Endothelial cell of umbilical vein (primary cell): ENCODE measurements around the gene PSMG2. TPM values are rescaled to one million over a fixed set of nuclear protein-coding genes. Genes with fewer than 3 reads are reported as not detected.

Experiments used
- BruUV-seq: library from RNA; stranded (reverse); fragments of 400-500 nt; replicated peaks from 2 replicates; lab custom pipeline; 2021; lab: Mats Ljungman, UMichigan
- CTCF ChIA-PET: fragments of 300-600, 350-600 bp; sonication (Branson Sonifier 250); formaldehyde crosslinking; loops from one replicate; lab custom pipeline; 2021; ENCODE audit warnings: antibody characterized with exemption, inconsistent platforms; lab: Charles Lee
- POLR2A ChIA-PET: fragments of 300-600, 350-600 bp; sonication (Branson Sonifier 250); formaldehyde crosslinking; loops from one replicate; lab custom pipeline; 2021; ENCODE audit warnings: antibody characterized with exemption, inconsistent platforms; lab: Charles Lee
- DNase-seq: peaks from one replicate; pipeline ENCODE4 v3.0.0-alpha.2; 2011; ENCODE audit warnings: low read depth, low spot score
- FAIRE-seq: peaks from 2 replicates; lab custom pipeline; 2011; peaks lifted over from hg19 to GRCh38; lab: Jason Lieb, UNC
- H2AFZ ChIP-seq: 2 replicates; pipeline ENCODE4 v1.6.0; 2012; ENCODE audit warnings: low read depth, low read length, control low read depth, inconsistent platforms
- H3K27ac ChIP-seq: 2 replicates; pipeline ENCODE4 v1.5.1; 2011; ENCODE audit warnings: low read depth, mild to moderate bottlenecking, control low read depth, low read length, moderate library complexity; ENCODE audit not compliant: insufficient read depth
- H3K27me3 ChIP-seq, 2 experiments: 2 replicates each; pipeline versions ENCODE4 v1.6.0 to v1.6.1; 2011; ENCODE audit warnings: low read length in 2 of 2, mixed read lengths in 1 of 2; ENCODE audit not compliant: control insufficient read depth in 2 of 2, insufficient read depth in 2 of 2
- H3K36me3 ChIP-seq, 2 experiments: 2 replicates in 1 of 2; 3 replicates in 1 of 2; pipeline ENCODE4 v1.5.1; 2011; ENCODE audit warnings: low read length in 2 of 2, mild to moderate bottlenecking in 1 of 2, moderate library complexity in 1 of 2; ENCODE audit not compliant: control insufficient read depth in 2 of 2, insufficient read depth in 2 of 2; ENCODE audit errors: extremely low read depth in 1 of 2
- H3K4me1 ChIP-seq: 3 replicates; pipeline ENCODE4 v1.5.1; 2011; ENCODE audit warnings: mild to moderate bottlenecking, low read length; ENCODE audit not compliant: control insufficient read depth, insufficient read depth; ENCODE audit errors: extremely low read depth
- H3K4me2 ChIP-seq: 2 replicates; pipeline ENCODE4 v1.6.1; 2011; ENCODE audit warnings: low read length, control low read depth, mixed read lengths; ENCODE audit not compliant: insufficient read depth
- H3K4me3 ChIP-seq, 3 experiments: fragments of 200-600 bp in 1 of 3; sonication (generic), shearing (Covaris generic) in 1 of 3; replicated peaks in 1 of 3; 2 replicates each; pipeline ENCODE4 v1.5.1; 2011 to 2016; ENCODE audit warnings: control low read depth in 3 of 3, low read length in 3 of 3, mild to moderate bottlenecking in 2 of 3, inconsistent platforms in 1 of 3, low read depth in 1 of 3, moderate library complexity in 1 of 3; ENCODE audit not compliant: insufficient read depth in 1 of 3
- H3K79me2 ChIP-seq: 2 replicates; pipeline ENCODE4 v1.6.0; 2012; ENCODE audit warnings: low read length, inconsistent platforms; ENCODE audit not compliant: control insufficient read depth, insufficient read depth
- H3K9ac ChIP-seq: replicated peaks from 2 replicates; pipeline ENCODE3; 2011; ENCODE audit warnings: low read length, control low read depth; ENCODE audit not compliant: insufficient read depth; ENCODE audit errors: extremely low read depth
- H3K9me1 ChIP-seq: replicated peaks from 3 replicates; pipeline ENCODE4 v1.6.0; 2011; ENCODE audit warnings: mild to moderate bottlenecking, low read length; ENCODE audit not compliant: control insufficient read depth, insufficient read depth; ENCODE audit errors: extremely low read depth
- H3K9me3 ChIP-seq: replicated peaks from 2 replicates; pipeline ENCODE4 v1.5.1; 2012; ENCODE audit warnings: low read length, inconsistent platforms; ENCODE audit not compliant: control insufficient read depth, insufficient read depth
- H4K20me1 ChIP-seq: replicated peaks from 2 replicates; pipeline ENCODE3; 2011; ENCODE audit warnings: mild to moderate bottlenecking, low read length; ENCODE audit not compliant: control insufficient read depth, insufficient read depth; ENCODE audit errors: extremely low read depth
- EZH2 ChIP-seq: IDR thresholded peaks from 2 replicates; pipeline ENCODE4 v1.6.1; 2012; ENCODE audit warnings: borderline replicate concordance, low read depth, mild to moderate bottlenecking, moderate library complexity, low read length, inconsistent platforms; ENCODE audit not compliant: severe bottlenecking
- FOS ChIP-seq: IDR thresholded peaks from 2 replicates; pipeline ENCODE4 v1.6.1; 2011; ENCODE audit warnings: mild to moderate bottlenecking, low read length, moderate library complexity, borderline replicate concordance; ENCODE audit not compliant: insufficient read depth
- GATA2 ChIP-seq: IDR thresholded peaks from 2 replicates; pipeline ENCODE4 v1.7.0; 2011; ENCODE audit warnings: low read depth, mild to moderate bottlenecking, moderate library complexity, mixed read lengths, low read length; ENCODE audit not compliant: insufficient read length, insufficient read depth
- JUN ChIP-seq: IDR thresholded peaks from 2 replicates; pipeline ENCODE4 v1.6.1; 2011; ENCODE audit warnings: borderline replicate concordance, low read depth; ENCODE audit not compliant: insufficient read length, insufficient read depth
- MYC ChIP-seq: IDR thresholded peaks from one replicate; pipeline ENCODE4 v1.6.1; 2011; ENCODE audit warnings: mild to moderate bottlenecking, low read depth, low read length
- POLR2A ChIP-seq: IDR thresholded peaks from 2 replicates; pipeline ENCODE4 v1.6.1; 2012; ENCODE audit warnings: low read depth, mild to moderate bottlenecking, control low read depth, low read length
- POLR2AphosphoS5 ChIP-seq: IDR thresholded peaks from 2 replicates; pipeline ENCODE4 v1.6.1; 2012; ENCODE audit warnings: low read depth, mild to moderate bottlenecking, control low read depth, low read length, moderate library complexity; ENCODE audit not compliant: insufficient read depth
- dilution Hi-C: fragments of 300-500 bp; cut with MboI; formaldehyde crosslinking; loops from one replicate; pipeline ENCODE4 v1.15.0; 2019; ENCODE audit warnings: low sequenced_read_pairs; ENCODE audit not compliant: extremely low pct_ligation_motif_present
- intact Hi-C: fragments of 100-400 bp; cut with micrococcal nuclease; formaldehyde crosslinking; loops from one replicate; pipeline ENCODE4 v1.10.0; 2022
- polyA plus RNA-seq, 4 experiments: library from polyadenylated mRNA; depleted of rRNA in 3 of 4; stranded (reverse) in 3 of 4; unstranded in 1 of 4; fragments of >200 nt; gene quantifications; 2 replicates each; pipeline versions ENCODE4 v1.2.1 to v1.2.3, GENCODE V29; 2011 to 2012; ENCODE audit warnings: missing spikeins in 1 of 4
- total RNA-seq: library from RNA; stranded (reverse); gene quantifications from 2 replicates; pipeline ENCODE4 v1.2.3, GENCODE V29; 2021
- TF ChIP-seq, protein P1 (sequence below): IDR thresholded peaks from 2 replicates; pipeline ENCODE4 v1.6.1; 2011; ENCODE audit not compliant: insufficient read depth, insufficient read length
- TF ChIP-seq, protein P2 (sequence below), 2 donors: IDR thresholded peaks; 1 replicate in 1 of 2; 2 replicates in 1 of 2; pipeline ENCODE4 v1.5.1; 2011; ENCODE audit warnings: low read length in 2 of 2, mild to moderate bottlenecking in 2 of 2, moderate library complexity in 2 of 2, control low read depth in 1 of 2, inconsistent platforms in 1 of 2, low read depth in 1 of 2; ENCODE audit not compliant: insufficient read depth in 1 of 2; ENCODE audit errors: extremely low read depth in 1 of 2

PSMG2 gene
- total and polyA plus RNA-seq, 2 donors (not counting 3 experiments of a cell fraction or from before 2014, with no cell fraction given): 42.0 to 71.0 TPM

DNA sequence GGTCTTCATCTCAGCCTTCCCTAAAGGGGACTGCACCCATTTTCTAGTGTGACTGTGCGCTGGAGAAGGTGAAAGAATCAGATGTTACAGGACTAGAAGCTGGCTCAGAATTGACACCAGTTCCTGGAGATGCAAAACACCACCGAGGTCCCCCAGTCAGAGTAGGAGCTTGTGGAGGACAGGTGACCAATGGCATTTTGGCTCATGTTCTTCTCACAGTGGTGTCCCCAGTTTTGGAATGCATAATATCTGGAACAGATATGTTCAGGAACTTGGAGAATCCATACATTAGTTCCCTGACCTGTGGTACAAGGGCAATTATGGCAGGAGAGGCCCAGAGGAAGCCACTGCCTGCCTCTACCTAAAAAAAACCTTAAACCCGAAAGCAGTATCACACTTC is 66.3 kb downstream of the PSMG2 start:
- DNase-seq (no peak), FAIRE-seq (no peak)
- CTCF ChIA-PET: no interaction called here
- no peaks in the 10 kb centered on the region for H3K9me1 ChIP-seq
- dilution Hi-C loops (no loop called here), intact Hi-C loops (no loop called here)
- TF ChIP-seq, protein P1, sequence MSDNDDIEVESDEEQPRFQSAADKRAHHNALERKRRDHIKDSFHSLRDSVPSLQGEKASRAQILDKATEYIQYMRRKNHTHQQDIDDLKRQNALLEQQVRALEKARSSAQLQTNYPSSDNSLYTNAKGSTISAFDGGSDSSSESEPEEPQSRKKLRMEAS: no peak
- TF ChIP-seq EZH2 (no peak), MYC (no peak), JUN (no peak), FOS (no peak), POLR2A (no peak), POLR2AphosphoS5 (no peak), GATA2 (no peak)
- TF ChIP-seq, protein P2, sequence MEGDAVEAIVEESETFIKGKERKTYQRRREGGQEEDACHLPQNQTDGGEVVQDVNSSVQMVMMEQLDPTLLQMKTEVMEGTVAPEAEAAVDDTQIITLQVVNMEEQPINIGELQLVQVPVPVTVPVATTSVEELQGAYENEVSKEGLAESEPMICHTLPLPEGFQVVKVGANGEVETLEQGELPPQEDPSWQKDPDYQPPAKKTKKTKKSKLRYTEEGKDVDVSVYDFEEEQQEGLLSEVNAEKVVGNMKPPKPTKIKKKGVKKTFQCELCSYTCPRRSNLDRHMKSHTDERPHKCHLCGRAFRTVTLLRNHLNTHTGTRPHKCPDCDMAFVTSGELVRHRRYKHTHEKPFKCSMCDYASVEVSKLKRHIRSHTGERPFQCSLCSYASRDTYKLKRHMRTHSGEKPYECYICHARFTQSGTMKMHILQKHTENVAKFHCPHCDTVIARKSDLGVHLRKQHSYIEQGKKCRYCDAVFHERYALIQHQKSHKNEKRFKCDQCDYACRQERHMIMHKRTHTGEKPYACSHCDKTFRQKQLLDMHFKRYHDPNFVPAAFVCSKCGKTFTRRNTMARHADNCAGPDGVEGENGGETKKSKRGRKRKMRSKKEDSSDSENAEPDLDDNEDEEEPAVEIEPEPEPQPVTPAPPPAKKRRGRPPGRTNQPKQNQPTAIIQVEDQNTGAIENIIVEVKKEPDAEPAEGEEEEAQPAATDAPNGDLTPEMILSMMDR (IDR thresholded peaks at IDR 0.05; ENCODE audit: extremely low read depth in 1 of 2, insufficient read depth in 1 of 2, low read depth in 1 of 2, low read length in 2 of 2): no peak
- no peaks in the 10 kb centered on the region for H3K4me1 ChIP-seq
- no peak overlapping the region for H3K9ac ChIP-seq
- no peaks in the 10 kb centered on the region for H3K36me3 ChIP-seq
- H3K27me3 ChIP-seq: peaks cover 2 to 6% of the 10 kb centered on the region in 2 experiments
- no peaks in the 10 kb centered on the region for H3K79me2 ChIP-seq
- POLR2A ChIA-PET: interaction anchor here (0.6 kb wide), 1 partner anchor 143 kb away, joined by 8 read pairs; no protein-coding TSS in a partner anchor
- no peak overlapping the region for H3K27ac ChIP-seq
- H3K9me3 ChIP-seq: no peaks in the 10 kb centered on the region
- no peak overlapping the region for H3K4me2 ChIP-seq
- no peak overlapping the region for H2AFZ ChIP-seq
- H4K20me1 ChIP-seq: no peaks in the 10 kb centered on the region
- no TSS peak for BruUV-seq
- no peak overlapping the region for H3K4me3 ChIP-seq
